GM19023 (cell line): ENCODE measurements around the gene TRIM43B.
"Not testable (repeated sequence)": the region's sequence is repeated elsewhere in the genome, so short reads cannot be mapped to it uniquely, and the experiment has no call there.

Experiments used
- ATAC-seq: cut with Tn5 transposase; IDR thresholded peaks from one replicate; pipeline ENCODE4 v1.9.1; 2021; ENCODE audit warnings: mild to moderate bottlenecking, moderate library complexity; ENCODE audit not compliant: unreplicated experiment

The TRIM43B gene

DNA sequence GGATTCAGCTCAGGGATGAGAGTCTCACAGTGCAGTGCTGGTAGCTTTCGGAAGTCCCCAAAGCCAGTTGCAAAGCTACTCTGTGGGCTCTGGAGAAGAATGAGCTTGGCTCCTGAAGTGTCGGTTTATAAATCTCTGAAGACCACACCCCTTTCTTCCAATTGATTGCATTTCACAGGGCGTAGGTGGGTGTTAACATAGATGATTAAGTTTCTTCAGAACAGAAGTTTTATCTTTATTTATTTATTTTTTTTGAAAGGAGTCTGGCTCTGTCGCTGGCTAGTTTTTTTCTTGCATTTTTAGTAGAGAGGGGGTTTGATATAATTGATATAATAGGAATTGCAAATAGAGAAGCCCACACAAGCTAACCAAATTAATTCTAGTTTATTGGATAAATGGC, at the start of gene TRIM43B:
Gene TRIM43B (minus strand): TSS at position 101 of the 400 bp plus-strand sequence. CDS start 2,040 bp downstream, outside the sequence.
- ATAC-seq, result not testable (repeated sequence)

DNA sequence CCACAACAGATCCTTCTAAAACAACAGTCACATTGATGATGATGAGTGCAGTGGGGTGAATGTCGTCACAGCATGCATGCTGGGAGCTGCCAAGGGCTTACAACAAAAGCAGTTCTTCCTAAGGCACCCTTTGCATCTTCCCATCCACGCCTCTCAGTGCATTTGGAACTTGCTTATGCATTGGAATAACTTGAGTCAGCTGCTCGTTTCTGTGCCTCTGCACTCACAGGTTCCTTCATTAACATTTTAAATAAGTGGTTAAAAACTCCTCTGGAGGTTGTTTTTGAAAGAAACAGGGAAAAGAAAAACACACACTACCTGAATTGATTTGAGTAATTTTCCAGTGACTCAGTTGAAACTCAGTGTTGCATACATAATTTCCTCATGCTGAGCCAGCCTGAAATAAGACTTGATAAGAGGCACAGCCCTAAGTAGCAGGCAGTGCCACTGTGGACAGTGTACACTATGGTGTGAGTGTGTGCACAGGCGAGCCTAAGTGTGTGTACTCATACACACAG, 46.8 kb upstream of the TRIM43B start:
- ATAC-seq, result peak; percentile 24

DNA sequence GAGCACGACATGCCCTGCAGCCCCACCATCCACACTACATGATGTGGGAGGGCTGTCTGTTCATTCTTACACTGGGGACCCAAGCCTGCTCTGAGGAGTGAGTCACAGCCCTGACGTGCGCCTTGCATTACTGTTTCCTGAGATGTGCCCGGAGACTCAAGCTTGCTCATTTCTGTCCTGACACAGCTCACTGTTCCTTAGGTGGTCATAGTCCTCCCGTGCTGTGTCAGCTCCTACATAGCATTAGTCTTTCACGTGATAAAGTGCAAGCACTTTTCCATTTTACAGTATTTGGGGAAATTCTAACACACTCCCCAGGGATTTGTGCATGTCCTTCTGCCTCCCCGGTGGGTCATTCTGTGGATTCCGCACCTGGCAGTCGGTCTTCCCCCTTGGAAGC, 46.2 kb upstream of the TRIM43B start:
- ATAC-seq, result peak; percentile 53

DNA sequence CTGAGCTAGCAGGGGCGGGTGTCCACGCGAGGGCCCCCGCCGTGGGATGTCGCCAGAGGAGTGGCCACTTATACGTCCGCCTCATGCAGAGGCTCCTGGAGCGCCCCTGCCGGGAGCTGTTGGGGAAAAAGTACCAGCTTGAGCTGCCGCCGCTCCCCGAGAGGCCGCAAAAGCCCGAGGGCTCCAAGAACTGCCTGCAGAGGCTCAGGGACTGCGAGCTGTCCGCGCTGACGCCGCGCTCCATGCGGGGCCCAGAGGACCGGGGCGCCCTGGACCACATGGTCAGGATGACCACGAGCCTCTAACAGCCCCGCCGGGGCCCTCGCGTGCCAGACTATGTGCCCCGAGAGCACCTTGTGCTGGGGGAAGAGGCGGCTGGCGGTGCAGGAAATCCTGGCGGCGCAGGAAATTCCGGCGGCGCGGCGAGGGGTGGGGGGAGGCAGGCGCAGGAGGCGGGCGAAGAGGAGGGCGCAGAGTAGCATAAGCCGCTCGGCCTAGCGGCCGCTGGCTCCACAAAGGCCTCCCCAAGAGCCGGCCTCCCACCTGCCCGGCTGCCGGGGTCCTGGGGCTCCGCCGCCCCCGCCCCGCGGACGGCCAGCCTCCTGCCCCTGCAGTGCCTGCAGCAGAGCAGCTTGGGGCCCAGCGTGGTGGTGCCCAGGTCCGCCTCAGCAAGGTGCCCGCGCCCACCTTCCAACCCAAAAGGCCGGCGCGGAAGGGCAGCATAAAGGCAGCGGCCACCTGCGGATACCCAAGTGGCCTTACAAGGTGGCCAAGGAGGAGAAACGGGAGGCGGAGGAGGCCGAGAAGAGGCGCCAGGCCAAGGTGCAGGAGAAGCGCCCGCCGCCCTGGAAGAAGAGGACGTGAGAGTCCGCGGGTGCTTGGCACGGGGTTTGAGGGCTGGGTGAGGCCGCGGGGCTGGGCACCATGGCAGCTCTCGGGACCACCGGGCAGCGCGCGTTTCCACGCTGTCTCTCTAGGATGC, 42.1 kb upstream of the TRIM43B start:
- peak; percentile 73 for ATAC-seq

DNA sequence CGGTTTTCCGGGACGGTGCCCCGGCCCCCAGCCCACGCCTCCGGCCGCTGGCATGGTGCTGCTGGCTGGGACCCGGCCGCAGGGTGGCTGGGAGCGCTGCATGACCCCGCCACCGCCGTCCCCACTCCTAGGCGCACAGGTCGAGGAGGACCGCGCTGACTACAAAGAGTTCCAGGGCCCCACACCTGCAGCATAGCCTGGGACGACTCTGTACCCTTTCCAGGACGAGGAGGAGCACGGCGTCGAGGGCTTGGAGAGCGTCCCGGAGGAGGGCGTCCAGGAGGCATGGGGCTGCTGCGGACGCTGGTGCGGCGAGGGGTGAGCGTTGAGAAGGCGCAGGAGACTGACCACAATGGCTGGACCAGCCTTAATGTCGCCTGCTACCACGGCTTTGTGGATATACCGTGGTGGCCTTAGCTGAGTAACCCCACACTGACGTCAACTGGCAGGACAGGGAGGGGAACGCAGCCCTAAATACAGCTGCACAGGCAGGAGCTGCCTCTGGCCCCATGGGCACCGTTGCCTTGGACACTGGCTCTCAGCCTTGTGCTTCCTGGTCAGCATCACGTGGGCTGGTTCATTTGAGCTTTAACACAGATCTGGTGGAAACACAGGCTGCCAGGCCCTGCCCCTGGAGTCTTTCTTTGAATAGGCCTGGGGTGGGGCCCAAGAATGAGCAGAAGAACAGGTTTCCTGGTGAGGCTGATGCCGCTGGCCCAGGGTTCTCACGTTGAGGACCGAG, 40.9 kb upstream of the TRIM43B start:
- ATAC-seq, result no peak

DNA sequence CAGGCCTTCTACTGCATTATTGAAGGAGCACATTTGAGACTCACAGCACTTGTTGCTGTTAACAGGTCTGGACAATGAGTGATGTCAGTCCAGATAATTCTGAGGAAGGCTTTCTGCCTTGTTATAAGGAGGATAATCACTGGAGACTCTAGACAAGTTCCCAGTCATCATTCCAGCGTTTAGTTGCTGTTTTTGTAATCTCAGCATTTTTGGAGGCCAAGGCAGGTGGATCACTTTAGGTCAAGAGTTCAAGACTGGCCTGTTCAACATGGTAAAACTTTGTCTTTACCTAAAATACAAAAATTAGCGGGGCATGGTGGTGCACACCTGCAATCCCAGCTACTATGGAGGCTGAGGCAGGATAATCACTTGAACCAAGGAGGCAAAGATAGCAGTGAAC, 39.6 kb upstream of the TRIM43B start:
- no peak for ATAC-seq

DNA sequence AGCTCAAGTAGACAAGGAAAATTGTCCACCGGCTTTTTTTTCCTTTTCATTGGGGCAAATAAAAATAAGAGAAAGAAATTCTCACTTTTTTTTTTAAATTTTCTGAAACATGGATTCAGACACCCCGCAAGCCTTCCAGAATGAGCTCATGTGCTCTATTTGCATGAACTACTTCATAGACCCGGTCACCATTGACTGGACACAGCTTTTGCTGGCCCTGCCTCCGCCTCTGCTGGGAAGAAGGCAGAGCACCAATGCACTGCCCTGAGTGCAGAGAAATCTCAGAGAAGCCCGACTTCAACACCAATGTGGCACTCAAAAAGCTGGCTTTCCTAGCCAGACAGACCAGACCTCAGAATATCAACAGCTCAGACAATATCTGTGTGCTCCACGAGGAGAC, 30.2 kb upstream of the TRIM43B start:
- ATAC-seq, result no peak

DNA sequence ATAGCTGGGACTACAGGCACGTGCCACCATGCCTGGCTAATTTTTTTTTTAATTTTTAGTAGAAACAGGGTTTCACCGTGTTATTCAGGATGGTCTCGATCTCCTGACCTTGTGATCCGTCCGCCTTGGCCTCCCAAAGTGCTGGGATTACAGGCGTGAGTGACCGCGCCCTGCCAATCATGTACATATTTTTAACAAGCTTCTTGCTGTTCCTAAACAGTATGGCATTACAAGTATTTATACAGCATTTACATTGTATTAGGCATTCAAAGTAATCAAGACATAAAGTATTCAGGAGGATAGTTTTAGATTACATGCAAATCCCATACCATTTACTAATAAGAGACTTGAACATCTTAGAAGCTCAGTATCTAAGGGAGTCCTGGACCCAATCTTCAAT, 29.7 kb upstream of the TRIM43B start:
- not testable (repeated sequence) for ATAC-seq

DNA sequence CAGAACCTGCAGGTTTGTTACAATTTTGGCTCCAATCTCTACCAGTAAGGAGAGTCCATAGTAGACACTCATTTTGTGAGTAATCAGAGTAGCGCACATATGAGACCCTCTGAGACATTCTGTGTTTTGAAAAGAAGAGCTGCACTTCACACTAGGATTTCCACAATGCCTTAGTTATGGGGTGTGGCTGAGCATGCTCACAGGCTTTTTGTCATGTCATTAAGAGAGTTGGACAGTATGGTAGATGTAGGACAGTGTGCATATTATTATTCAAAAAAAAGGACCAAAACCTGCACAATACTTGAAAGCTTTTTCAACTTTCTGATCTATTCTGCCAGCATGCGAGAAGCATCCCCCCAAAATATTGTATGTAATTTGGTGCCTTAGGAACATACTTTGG, 24.9 kb upstream of the TRIM43B start:
- ATAC-seq, result no peak

DNA sequence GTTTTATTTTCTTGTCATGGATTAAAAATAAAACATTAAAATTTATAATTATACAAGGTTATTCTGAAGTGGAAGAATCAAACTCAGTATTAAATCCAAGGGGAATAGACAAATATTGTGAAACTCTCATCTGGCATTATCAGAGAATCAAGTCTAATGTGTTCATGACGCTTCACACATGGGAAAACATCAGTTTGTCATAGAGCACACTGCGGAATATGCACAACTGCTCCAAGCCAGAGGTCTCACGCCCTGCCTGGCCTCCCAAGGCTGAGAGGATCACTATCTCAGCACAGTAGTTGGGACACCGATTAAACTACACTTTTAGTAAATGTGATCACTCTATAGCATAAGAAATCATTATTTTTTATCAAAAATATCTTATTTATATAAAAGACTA, 20.7 kb upstream of the TRIM43B start:
- ATAC-seq, result no peak

DNA sequence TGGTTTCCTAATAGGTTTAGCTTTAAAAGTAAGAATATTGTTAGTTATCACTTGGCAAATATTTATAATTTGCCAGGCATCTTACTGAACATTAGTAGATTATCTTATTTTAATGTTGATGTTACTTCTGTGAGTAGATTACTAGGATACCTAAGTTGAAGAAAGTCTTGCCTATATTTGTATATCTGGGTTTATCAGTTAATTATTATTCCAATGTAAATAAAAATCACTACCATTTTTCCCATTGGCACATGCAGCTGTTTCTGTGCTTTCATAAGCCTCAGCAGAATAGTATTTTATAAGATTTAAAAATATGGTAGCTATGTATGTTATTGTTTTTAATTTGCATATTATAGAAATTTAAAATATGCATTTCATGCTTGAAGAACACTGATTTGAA, 16.3 kb upstream of the TRIM43B start:
- ATAC-seq, result no peak

DNA sequence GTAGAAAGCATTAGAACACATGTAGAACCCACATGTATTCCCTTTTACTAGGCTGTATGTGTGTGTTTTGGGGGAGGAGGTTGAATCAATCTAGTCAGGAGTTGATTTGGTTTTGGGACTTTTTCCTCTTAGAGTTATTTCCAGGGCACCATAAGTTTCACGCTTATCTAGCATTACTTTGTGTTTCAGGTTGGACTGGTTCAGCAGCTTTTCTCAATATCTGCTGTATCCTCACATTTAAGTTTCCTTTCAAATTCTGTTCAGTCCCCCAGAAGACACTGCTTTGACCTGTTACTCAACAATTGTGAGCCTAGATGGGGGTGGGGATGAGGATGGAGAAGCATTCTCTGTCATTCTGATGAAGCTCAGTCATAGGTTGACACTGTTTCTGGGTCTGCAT, 7.5 kb upstream of the TRIM43B start:
- ATAC-seq, result not testable (repeated sequence)

DNA sequence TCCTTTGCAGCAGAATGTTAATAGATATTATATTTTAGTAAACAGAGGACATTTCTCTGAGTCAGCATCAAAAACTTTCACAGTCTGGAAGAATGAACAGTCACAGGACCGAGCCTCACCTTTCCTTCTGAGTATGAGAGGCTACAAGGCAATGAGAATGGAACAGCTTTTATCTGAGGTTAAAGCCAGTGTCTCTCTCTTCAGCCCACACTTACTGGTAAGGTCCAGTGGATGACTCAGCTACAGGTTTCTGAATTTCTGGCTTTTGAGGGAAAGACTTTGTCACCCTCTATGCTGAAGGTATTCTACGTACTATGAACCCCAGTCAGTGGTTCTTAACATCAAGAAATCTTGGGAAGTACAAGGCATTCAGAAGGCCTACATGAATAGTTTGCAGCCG, 9.5 kb downstream of the TRIM43B start:
- ATAC-seq, result not testable (repeated sequence)

DNA sequence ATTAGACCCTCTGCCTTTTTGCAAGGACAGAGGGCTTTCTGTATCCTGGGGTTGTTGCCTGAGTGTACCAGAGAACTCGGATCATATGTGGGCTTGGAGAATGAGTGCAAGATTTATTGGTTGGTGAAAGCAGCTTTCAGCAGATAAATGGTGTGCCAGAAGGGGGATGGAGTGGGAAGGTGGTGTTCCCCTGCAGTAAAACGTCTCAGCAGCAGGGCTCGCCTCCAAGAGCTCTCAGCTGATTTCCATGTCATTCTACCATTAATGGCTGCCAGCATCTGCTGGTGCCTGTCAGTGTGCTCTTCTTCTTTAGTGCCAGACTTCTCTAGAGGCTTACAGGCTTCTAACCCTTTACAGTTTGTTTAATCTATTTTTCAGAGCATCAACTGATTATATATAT, 16.6 kb downstream of the TRIM43B start:
- ATAC-seq, result not testable (repeated sequence)

DNA sequence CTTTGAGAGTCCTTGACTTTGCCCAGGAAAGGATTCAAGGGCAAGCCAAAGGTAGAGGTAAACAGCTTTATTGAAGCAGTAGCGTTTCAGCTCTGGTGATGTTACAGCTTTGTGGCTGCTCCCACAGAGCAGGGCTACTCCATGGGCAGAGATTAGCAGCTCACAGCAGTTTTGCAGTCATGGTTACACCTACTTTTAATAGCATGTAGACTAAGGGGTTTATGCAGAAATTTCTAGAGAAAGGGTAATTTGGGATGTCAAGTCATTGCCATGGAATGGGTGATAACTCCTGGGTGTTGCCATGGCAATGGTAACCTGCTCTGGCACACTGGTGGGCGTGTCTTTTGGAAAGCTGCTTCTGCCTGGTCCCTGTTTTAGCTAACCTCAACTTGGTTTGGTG, 18.0 kb downstream of the TRIM43B start:
- ATAC-seq, result not testable (repeated sequence)

DNA sequence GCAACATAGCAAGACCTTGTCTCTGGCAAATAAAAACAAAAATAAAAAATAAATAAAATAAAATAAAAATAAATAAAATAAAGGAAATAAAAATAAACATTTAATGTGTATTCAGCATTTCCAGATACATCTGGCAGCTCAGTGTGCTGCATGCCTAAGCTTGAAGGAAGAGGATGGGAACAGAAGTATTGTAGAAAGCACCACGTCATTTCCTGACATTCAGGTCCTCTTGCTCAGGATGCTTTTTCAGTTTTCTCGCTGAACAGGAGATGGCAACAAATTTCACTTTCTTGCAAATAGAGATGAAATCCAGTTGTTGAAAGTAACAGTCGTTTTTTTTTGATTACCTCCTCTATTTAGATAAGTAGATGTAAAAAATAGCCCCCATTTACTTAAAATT, 21.3 kb downstream of the TRIM43B start:
- not testable (repeated sequence) for ATAC-seq

DNA sequence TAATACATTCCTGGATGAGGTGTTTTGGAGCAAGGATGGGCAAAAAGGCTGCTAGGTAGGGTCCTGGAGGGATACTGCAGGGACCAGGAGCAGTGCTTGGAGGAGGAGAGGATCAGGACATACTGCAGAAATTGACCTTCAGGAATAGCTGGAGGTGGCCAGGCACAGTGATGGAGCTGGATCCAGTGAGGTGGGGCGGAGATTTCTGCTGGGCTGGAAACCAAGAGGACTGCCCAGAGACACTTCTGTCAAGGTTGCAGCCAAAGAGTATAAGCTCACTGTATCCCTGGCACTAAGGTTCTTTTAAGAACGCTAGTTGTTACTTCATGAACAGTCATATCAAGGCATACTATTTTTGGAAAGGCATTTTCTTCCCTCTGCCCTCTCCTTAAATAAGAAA, 39.2 kb downstream of the TRIM43B start:
- ATAC-seq, result not testable (repeated sequence)

DNA sequence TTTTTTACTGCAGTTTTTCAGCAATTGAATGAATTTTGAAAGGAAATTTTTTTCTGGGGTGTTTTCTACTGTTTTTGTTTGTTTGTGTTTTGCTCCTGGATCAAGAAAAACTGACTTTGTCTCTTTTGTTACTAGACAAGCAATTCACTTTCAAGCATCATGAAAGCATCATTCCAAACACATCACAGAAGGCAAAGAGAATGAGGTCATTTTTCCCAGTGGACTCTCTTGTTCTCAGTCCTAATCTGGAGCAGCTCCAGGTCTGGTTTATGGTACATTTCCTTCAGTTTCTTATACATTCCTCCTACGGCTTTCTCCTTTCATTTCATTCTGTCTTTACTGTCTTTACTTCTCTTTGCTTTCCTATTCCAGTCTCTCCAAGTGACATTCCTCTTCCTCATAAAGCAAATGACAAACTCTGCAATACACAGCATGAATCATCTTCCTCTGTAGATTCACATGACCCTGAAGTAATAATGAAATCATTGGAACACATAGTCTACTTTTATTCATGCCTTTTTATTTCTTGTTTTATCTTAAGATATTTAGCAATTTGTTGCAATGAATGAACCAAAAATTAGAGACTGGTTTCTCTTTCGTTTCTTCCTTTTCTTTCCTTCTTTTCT, 42.0 kb downstream of the TRIM43B start:
- ATAC-seq, result not testable (repeated sequence)

DNA sequence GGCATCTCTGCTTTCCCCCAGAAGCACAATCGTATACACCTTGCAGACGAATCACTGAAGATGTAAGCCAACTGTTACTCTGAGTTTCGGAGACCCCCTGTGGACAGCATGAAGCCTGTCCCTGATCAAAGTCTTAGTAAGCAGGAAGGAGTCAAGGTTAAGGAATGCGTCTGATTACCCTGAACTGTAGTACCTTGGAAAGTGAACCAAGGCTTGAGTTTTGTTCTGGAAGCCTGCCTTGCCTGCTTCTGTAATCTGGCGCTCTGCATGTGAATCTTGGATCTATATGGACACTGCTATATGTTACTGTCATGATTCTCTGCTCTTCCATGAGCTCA, 48.7 kb downstream of the TRIM43B start:
- ATAC-seq, result not testable (repeated sequence)

DNA sequence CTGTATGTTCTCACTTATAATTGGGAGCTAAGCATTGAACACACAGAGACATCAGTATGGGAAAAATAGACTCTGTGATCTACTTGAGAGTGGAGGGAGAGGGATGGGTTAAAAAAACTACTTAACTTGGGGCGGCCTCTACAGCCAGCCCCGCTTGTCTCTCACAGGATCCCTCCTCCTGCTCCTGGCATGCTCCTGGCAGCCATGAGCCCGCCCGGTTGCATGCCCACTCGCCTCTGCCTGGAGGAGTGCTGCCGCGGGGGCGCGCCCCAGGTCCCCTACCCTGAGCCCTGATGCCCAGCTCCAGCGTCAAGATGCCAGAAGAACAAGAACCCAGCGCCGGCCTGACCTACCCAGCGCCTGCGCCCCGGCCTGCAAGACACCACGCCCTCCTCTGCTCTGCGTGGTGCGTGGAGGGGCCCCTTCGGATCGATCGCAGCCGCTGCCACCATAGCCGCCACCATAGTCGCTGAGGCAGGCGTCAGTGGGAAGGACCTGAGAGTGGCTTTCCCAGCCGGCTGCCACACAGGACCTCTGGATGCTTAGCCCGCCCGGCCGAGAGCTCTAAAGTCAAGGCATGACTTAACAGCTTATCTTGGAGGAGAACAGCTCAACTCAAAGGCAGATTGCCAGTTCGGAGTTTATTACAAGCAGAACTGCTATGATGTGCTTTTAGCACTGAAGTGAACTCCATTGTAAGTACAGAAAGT, 49.2 kb downstream of the TRIM43B start:
- not testable (repeated sequence) for ATAC-seq
